CD4-positive, alpha-beta T cell treated with Interleukin-12 subunit alpha and Interleukin-12 subunit beta, for 1 hour (primary cell): Measurements from ENCODE around the gene CKMT2.
A peak's percentile ranks its signal among the peaks of the same experiment; 100 is the strongest.
"Not testable (repeated sequence)": the region's sequence is repeated elsewhere in the genome, so short reads cannot be mapped to it uniquely, and the experiment has no call there.

ENCODE experiments used
- DNase-seq: peaks from one replicate; pipeline ENCODE4 v3.0.0-alpha.2; 2020

The CKMT2 gene

DNA sequence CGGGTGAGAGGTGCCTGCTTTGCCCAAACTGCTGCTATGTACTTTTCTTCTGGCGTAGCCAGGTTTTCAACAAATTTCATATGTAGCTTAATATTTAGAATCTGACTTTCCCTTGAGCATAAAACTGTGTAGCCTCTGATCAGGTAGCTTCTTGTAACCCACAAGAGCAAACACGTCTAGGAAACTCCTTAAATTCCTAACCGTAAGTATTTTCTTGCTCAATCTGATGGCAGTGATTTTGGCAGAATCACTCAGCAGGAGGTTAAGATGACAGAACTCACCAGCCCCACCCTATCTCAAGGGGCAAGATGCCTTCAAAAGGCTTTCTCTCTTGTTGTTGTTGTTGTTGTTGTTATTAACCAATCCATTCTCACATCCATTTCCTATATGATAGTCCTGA lies 20.8 kb downstream of the CKMT2 start:
- DNase-seq: no peak

GRCh38 chr5:81254886-81255559 lies 21.9 kb downstream of the CKMT2 start:
- no peak for DNase-seq

- no peak for DNase-seq
Measured at GRCh38 chr5:81256766-81257165, 23.6 kb downstream of the CKMT2 start.

GRCh38 chr5:81262796-81263195 lies 29.7 kb downstream of the CKMT2 start:
- DNase-seq: not testable (repeated sequence)

DNA sequence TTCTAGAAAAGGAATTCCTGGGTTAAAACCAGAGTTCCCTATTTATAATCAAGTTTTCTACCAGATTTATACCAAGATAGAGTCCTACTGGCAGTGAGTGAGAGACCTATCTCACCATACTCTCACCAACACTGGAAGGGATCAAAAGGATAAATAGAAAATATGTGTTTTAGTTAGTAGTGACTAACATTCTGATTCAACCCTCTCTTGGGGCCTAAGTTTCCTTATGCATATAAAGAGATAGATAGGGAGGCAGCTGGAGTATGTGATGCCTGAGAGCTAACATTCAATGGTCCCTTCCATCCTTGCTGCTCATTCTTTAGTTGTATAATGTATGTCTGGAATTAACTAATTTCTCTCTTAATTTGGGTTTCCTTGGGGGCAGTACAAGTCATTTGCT lies 32.0 kb downstream of the CKMT2 start:
- no peak for DNase-seq

DNA sequence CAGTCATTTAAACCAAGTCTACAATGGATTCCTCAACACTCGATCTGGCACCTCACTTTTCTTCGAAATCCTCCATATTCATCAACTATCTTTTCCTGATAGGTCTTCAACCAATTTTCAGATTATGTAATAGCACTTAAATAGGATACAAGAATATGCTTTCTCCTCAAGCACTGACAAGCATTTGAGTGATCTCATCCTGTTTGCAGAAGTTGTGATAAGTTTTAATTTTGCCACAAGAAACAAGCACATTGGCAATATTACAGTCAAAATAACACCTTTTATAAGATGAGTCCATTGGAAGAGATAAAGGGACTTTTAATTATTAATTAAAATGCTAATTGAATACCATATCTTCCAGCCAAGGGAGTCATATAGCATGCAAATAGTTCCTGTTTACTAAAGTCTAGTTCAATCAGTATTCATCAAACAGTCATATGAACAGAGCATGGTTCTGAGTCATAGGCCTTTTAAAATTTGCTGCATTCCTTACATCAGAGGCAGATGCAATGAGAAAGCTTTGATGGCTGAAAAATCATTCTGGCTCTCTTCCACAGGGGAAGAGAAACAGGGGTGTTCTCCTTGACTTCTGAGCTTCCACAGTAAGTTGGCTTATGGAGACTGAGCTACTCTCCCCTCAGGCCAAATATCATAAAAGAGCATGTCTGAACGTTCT lies 35.5 kb downstream of the CKMT2 start:
- DNase-seq: no peak

- no peak for DNase-seq
Measured at GRCh38 chr5:81269751-81270393, 36.8 kb downstream of the CKMT2 start.

DNA sequence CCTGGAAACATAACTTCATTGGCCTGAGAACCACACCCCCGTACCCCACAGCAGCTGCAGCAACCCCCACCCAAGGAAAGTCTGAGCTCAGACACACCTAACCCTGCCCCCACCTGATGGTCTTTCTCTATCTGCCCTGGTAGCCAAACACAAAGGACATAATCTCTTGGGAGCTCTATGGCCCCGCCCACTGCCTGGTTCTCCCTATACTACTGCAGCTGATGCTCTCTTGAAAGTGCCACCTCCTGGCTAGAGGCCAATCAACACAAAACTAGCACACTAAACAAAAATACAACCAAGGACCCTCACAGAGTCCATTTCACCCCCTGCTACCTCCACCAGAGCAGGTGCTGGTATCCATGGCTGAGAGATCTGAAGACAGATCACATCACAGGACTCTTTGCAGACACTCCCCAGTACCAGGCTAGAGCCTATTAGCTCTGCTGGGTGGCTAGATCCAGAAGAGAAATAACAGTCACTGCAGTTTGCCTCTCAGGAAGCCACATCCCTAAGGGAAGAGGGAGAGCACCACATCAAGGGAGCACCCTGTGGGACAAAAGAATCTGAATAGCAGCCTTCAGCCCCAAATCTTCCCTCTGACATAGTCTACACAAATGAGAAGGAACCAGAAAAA lies 37.4 kb downstream of the CKMT2 start:
- DNase-seq: not testable (repeated sequence)

DNA sequence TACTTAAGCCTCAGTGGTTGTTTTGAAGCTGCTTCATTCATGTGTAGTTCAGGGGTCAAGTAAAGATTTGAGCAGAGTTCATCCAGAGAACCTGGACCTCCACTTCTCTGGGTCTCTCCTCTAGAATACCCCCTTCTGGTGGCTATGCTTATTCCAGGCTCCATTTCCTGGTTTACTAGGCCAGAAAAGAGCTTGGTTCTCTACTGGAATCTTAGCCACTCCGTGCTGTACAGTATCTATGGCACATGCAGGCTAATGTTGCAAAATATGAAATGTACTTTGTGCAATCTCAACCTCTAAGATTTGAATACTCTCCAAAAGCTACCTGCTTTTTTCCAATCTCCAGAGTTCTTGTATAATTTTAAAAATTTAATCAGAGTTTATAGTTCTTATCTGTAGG lies 50.9 kb downstream of the CKMT2 start:
- DNase-seq: no peak

DNA sequence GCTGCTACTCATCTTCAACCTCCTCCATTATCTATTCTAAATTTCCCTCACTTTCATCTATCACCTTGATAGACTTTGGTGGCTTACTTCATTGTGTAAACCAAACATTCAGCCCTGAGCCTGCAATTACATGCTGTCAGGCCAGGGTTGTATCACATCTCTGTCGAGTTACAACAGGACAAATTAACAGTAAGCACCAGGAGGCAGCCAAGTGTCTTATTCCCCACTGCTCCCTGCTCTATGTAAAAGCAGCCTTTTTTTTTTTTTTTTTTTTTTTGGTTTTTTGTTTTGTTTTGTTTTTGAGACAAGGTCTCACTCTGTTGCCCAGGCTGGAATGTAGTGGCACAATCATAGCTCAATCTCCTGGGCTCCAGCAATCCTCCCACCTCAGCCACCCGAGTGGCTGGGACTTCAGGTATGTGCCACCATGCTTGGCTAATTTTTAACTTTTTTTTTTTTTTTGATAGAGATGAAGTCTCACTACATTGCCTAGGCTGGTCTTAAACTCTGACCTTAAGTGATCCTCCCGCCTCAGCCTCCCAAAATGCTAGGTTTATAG lies 53.0 kb downstream of the CKMT2 start:
- no peak for DNase-seq

- DNase-seq: no peak
Measured at GRCh38 chr5:81288021-81288433, 54.9 kb downstream of the CKMT2 start.

GRCh38 chr5:81290146-81290545 lies 57.0 kb downstream of the CKMT2 start:
- no peak for DNase-seq

- DNase-seq: no peak
Measured at GRCh38 chr5:81292130-81292529, 59.0 kb downstream of the CKMT2 start.

- not testable (repeated sequence) for DNase-seq
Measured at GRCh38 chr5:81294021-81294420, 60.9 kb downstream of the CKMT2 start.

DNA sequence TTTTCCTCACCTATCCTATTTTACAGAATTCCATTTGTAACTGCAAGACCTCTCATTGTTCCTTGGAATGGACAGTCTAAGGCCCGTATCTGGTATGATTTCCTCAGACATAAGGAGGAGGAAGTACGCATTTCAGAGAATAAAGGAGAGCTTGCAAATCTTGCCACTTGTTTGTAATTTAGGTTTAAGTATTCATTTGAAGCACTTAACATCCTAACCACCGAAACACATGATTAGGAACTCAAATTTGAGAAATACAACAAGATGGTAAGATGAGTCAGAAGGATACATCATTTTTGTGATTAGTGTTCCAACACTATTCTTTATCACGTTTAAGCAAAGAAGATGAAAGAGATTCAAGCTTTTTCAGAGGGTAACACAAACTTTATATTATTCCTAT lies 64.4 kb downstream of the CKMT2 start:
- no peak for DNase-seq

GRCh38 chr5:81300921-81301270 lies 67.8 kb downstream of the CKMT2 start:
- DNase-seq: no peak

DNA sequence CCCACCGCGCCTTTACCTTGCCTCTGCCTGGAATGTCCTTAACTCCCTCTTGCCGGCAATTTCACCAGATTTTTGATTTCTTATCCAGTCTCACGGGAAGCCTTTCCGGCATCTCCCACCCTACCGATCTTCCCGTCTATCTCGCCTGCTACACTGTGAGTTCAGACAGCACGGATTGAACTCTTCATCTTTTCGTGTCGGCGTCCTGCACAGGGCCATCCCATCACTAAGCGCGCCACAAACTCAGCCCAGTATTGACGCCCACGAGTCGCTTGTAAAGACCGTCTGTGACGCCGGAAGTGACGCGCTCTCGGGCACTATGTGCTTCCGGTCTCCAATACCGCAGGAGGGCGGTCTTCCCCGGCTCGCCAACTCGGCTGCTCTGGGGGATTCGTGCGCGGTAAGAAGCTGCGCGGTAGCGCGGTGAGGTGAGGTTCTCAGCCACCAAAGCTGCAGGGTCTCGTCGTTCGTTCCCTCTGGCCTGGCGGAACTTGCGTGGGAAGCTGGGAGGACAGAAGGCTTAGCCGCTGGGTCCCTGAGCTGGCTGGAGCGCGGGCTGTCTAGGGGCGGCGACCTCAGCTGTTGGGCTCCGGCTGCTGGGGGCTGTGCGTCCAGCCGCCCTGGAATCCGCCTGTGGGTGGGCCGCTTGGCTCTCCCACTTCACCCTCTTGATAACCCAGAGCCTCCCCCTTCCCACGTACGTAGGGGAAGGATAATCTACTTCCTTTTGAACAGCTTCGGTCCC lies 68.3 kb downstream of the CKMT2 start, which contains the start of gene ZCCHC9:
ZCCHC9 (plus strand) TSS at position 317 of the 745 bp plus-strand sequence. CDS start 3,171 bp downstream, outside the sequence.
- DNase-seq: peak; percentile 93

DNA sequence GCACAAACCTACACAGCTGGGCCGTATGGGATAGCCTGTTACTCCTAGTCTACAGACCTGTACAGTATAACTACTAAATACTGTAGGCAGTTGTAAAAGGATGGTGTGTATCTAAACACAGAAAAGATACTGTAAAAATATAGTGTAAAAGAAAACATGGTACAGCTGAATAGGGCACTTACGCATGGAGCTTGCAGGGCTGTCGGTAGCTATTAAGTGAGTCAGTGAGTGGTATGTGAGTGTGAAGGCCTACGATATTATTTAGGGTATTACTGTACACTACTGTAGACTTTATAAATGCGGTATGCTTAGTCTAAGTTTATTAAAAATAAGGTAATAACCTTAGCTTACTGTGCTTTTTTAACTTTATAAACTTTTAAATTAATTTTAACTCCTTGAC lies 69.5 kb downstream of the CKMT2 start:
- no peak for DNase-seq

GRCh38 chr5:81303563-81303962 lies 70.4 kb downstream of the CKMT2 start:
- DNase-seq: no peak

GRCh38 chr5:81305785-81306184 lies 72.7 kb downstream of the CKMT2 start:
- no peak for DNase-seq

- DNase-seq: no peak
Measured at GRCh38 chr5:81308836-81309235, 75.7 kb downstream of the CKMT2 start.

- DNase-seq: no peak
Measured at GRCh38 chr5:81310402-81311063, 77.4 kb downstream of the CKMT2 start.
